Esophagus mucosa (tissue), 1 donor: ENCODE measurements around the gene EPB41L1. TPM values are rescaled to one million over a fixed set of nuclear protein-coding genes. Genes with fewer than 3 reads are reported as not detected.

Experiments
- total RNA-seq: library from RNA; stranded (reverse); gene quantifications from one replicate; pipeline ENCODE4 v1.2.4, GENCODE V29; 2023
- donor health status: DM: yes; HTN: yes; CAD: no.

Gene EPB41L1
- total RNA-seq, 1 donor from 2014 or later: 95.6 TPM

Other genes with a start within 250 kb of the EPB41L1 start
- 47.9 TPM for gene SCAND1, start 200.2 kb upstream of the EPB41L1 start, total RNA-seq
- 3.7 TPM for gene CNBD2, start 186.2 kb upstream of the EPB41L1 start, total RNA-seq
- gene AAR2, start 81.7 kb downstream of the EPB41L1 start, total RNA-seq: 13.3 TPM
- 31.5 TPM for gene DLGAP4, start 151.6 kb downstream of the EPB41L1 start, total RNA-seq